HFFc6 (cell line): ENCODE measurements around the gene HINT1. TPM values are rescaled to one million over a fixed set of nuclear protein-coding genes. Genes with fewer than 3 reads are reported as not detected.
A peak's percentile ranks its signal among the peaks of the same experiment; 100 is the strongest.

Experiments
- DNase-seq: peaks from one replicate; pipeline ENCODE4 v3.0.0-alpha.2; 2018
- H3K27ac Mint-ChIP-seq: 2 replicates; pipeline ENCODE4 v1.8.0; 2020; ENCODE audit warnings: mild to moderate bottlenecking, mixed read lengths
- H3K27me3 Mint-ChIP-seq: 2 replicates; pipeline ENCODE4 v1.8.0; 2021; ENCODE audit warnings: mild to moderate bottlenecking, moderate library complexity, mixed read lengths; ENCODE audit not compliant: insufficient read depth
- H3K36me3 Mint-ChIP-seq: 2 replicates; pipeline ENCODE4 v1.8.0; 2021; ENCODE audit warnings: low read depth, mixed read lengths
- H3K4me1 Mint-ChIP-seq: 2 replicates; pipeline ENCODE4 v1.8.0; 2020; ENCODE audit warnings: low read depth, mixed read lengths
- H3K4me3 Mint-ChIP-seq: 2 replicates; pipeline ENCODE4 v1.8.0; 2020; ENCODE audit warnings: mild to moderate bottlenecking, moderate library complexity, mixed read lengths
- H3K9me3 Mint-ChIP-seq: 2 replicates; pipeline ENCODE4 v1.8.0; 2020; ENCODE audit warnings: mild to moderate bottlenecking, mixed read lengths
- CTCF ChIP-seq: fragments of 200-600 bp; sonication (generic); IDR thresholded peaks from 2 replicates; pipeline ENCODE4 v1.5.0; 2021; ENCODE audit warnings: antibody characterized with exemption, mild to moderate bottlenecking
- total RNA-seq, 6 experiments: library from RNA; stranded (reverse); fragmentation: NEBNext Ultra II Directional; extraction: Animal tissue kit (Norgen Biotek cat#: 25700); gene quantifications; 2 replicates in 1 of 6; 3 replicates in 5 of 6; pipeline ENCODE4 v1.2.3, GENCODE V29; 2021

HINT1 gene
- total RNA-seq, 6 experiments from 2014 or later, result 231 to 251 (median 241) TPM

GRCh38 chr5:131163276-131164119 lies 1.6 kb downstream of the HINT1 start:
- Mint-ChIP-seq H3K4me3 (peak overlapping the region; percentile 95), H3K9me3 (no peaks in the 10 kb centered on the region)

GRCh38 chr5:131160134-131160533 lies 4.9 kb downstream of the HINT1 start:
- no peak overlapping the region for H3K4me3 Mint-ChIP-seq
- no peak for TF ChIP-seq CTCF
- no peaks in the 10 kb centered on the region; the same call in none of the 2 replicates for H3K27me3 Mint-ChIP-seq
- no peaks in the 10 kb centered on the region for H3K9me3 Mint-ChIP-seq
- DNase-seq, result no peak
- H3K4me1 Mint-ChIP-seq, result peaks cover 14% of the 10 kb centered on the region
- peaks cover 40% of the 10 kb centered on the region for H3K36me3 Mint-ChIP-seq
- no peak overlapping the region; the same call in 1 of the 2 replicates for H3K27ac Mint-ChIP-seq

More at GRCh38 chr5:131163276-131164119, 1.6 kb downstream of the HINT1 start:
- peaks cover 23% of the 10 kb centered on the region for H3K4me1 Mint-ChIP-seq
- H3K27me3 Mint-ChIP-seq, result no peaks in the 10 kb centered on the region; the same call in 1 of the 2 replicates
- DNase-seq, result no peak
- TF ChIP-seq CTCF, result no peak
- peaks cover 40% of the 10 kb centered on the region for H3K36me3 Mint-ChIP-seq
- peak overlapping the region; percentile 96 for H3K27ac Mint-ChIP-seq

- no peaks in the 10 kb centered on the region for H3K4me1 Mint-ChIP-seq
- DNase-seq, result no peak
- no peak for TF ChIP-seq CTCF
- no peaks in the 10 kb centered on the region for H3K9me3 Mint-ChIP-seq
- H3K4me3 Mint-ChIP-seq, result no peak overlapping the region
- peaks cover 24% of the 10 kb centered on the region for H3K36me3 Mint-ChIP-seq
- no peaks in the 10 kb centered on the region; the same call in 1 of the 2 replicates for H3K27me3 Mint-ChIP-seq
- no peak overlapping the region for H3K27ac Mint-ChIP-seq
These were observed 8.1 kb downstream of the HINT1 start for GRCh38 chr5:131156957-131157356.

- Mint-ChIP-seq H3K27ac (no peak overlapping the region), H3K4me3 (no peak overlapping the region), H3K9me3 (no peaks in the 10 kb centered on the region), H3K36me3 (peaks cover 19% of the 10 kb centered on the region), H3K27me3 (no peaks in the 10 kb centered on the region; the same call in 1 of the 2 replicates), H3K4me1 (no peaks in the 10 kb centered on the region)
- no peak for TF ChIP-seq CTCF
- no peak for DNase-seq
These were observed 8.7 kb downstream of the HINT1 start for GRCh38 chr5:131156385-131156784.

GRCh38 chr5:131151216-131151615 lies 13.8 kb downstream of the HINT1 start:
- no peak for TF ChIP-seq CTCF
- Mint-ChIP-seq H3K36me3 (no peaks in the 10 kb centered on the region), H3K27ac (no peak overlapping the region), H3K4me3 (no peak overlapping the region), H3K9me3 (no peaks in the 10 kb centered on the region), H3K4me1 (no peaks in the 10 kb centered on the region), H3K27me3 (peaks cover 2% of the 10 kb centered on the region; the same call in 1 of the 2 replicates)
- DNase-seq, result no peak
